B cell (primary cell): ENCODE measurements around the gene KRT9. TPM values are rescaled to one million over a fixed set of nuclear protein-coding genes. Genes with fewer than 3 reads are reported as not detected.

Experiments used
- ATAC-seq: fragments of 200-7000 bp; cut with Tn5 transposase; one replicate; pipeline ENCODE4 v1.10.0; 2021; ENCODE audit warnings: low read depth, mild to moderate bottlenecking, moderate number of reproducible peaks, moderate library complexity
- CTCF ChIA-PET: fragments of 350-600 bp; sonication (Branson Sonifier 250); formaldehyde crosslinking; loops from one replicate; lab custom pipeline; 2021; ENCODE audit warnings: antibody characterized with exemption, inconsistent platforms; lab: Charles Lee
- POLR2A ChIA-PET: fragments of 350-600 bp; sonication (Branson Sonifier 250); formaldehyde crosslinking; loops from one replicate; lab custom pipeline; 2021; ENCODE audit warnings: antibody characterized with exemption; lab: Charles Lee
- DNase-seq: peaks from one replicate; pipeline ENCODE4 v3.0.0; 2013
- H2AFZ ChIP-seq: 2 replicates; pipeline ENCODE4 v1.6.1; 2012; ENCODE audit warnings: mild to moderate bottlenecking, low read depth, low read length; ENCODE audit not compliant: insufficient read depth, poor library complexity, severe bottlenecking
- H3K27ac ChIP-seq, 2 donors: 1 replicate in 1 of 2; 2 replicates in 1 of 2; pipeline ENCODE4 v1.5.1; 2012 to 2013; ENCODE audit warnings: low read length in 2 of 2, mild to moderate bottlenecking in 2 of 2, moderate library complexity in 1 of 2
- H3K27me3 ChIP-seq, 4 experiments: fragments of 200-600 bp in 1 of 4; sonication (generic) in 1 of 4; replicated peaks in 1 of 4; 1 replicate in 2 of 4; 2 replicates in 2 of 4; pipeline versions ENCODE4 v1.6.1 to v1.7.0; 2013 to 2016; ENCODE audit warnings: low read length in 3 of 4, mild to moderate bottlenecking in 2 of 4, mixed read lengths in 1 of 4, moderate library complexity in 1 of 4; ENCODE audit not compliant: insufficient read depth in 4 of 4, control insufficient read depth in 3 of 4; ENCODE audit errors: control extremely low read depth in 1 of 4
- H3K36me3 ChIP-seq, 2 experiments: replicated peaks in 1 of 2; 1 replicate in 1 of 2; 2 replicates in 1 of 2; pipeline versions ENCODE4 v1.6.1 to v1.7.1; 2013; ENCODE audit warnings: low read length in 1 of 2; ENCODE audit not compliant: insufficient read depth in 2 of 2, control insufficient read depth in 1 of 2; ENCODE audit errors: control extremely low read depth in 1 of 2, extremely low read depth in 1 of 2
- H3K4me1 ChIP-seq, 2 donors: fragments of 200-600 bp in 1 of 2; sonication (generic) in 1 of 2; 1 replicate in 1 of 2; 2 replicates in 1 of 2; pipeline versions ENCODE4 v1.5.1 to v1.6.1; 2013 to 2017; ENCODE audit warnings: low read length in 2 of 2; ENCODE audit not compliant: control insufficient read depth in 2 of 2, insufficient read depth in 2 of 2
- H3K4me2 ChIP-seq: replicated peaks from 2 replicates; pipeline ENCODE3; 2012; ENCODE audit warnings: mild to moderate bottlenecking, low read depth, low read length; ENCODE audit not compliant: poor library complexity, severe bottlenecking
- H3K4me3 ChIP-seq, 5 experiments: fragments of 200-600 bp in 1 of 5; sonication (generic) in 1 of 5; 1 replicate in 3 of 5; 2 replicates in 2 of 5; pipeline versions ENCODE4 v1.5.1 to v1.7.0; 2011 to 2016; ENCODE audit warnings: low read length in 4 of 5, mild to moderate bottlenecking in 4 of 5, low read depth in 2 of 5, control low read depth in 1 of 5, moderate library complexity in 1 of 5; ENCODE audit not compliant: insufficient read depth in 1 of 5; ENCODE audit errors: control extremely low read depth in 1 of 5, extremely low read depth in 1 of 5
- H3K79me2 ChIP-seq: fragments of 200-600 bp; sonication (generic); one replicate; pipeline ENCODE4 v1.6.0; 2016; ENCODE audit warnings: low read length; ENCODE audit not compliant: control insufficient read depth, insufficient read depth
- H3K9ac ChIP-seq: fragments of 200-600 bp; sonication (generic); 2 replicates; pipeline ENCODE4 v1.6.1; 2017; ENCODE audit warnings: mild to moderate bottlenecking, low read length, moderate library complexity
- H3K9me3 ChIP-seq, 3 donors: one replicate each; pipeline versions ENCODE4 v1.6.1 to v1.7.1; 2013; ENCODE audit warnings: low read length in 2 of 3; ENCODE audit not compliant: control insufficient read depth in 2 of 3, insufficient read depth in 1 of 3; ENCODE audit errors: control extremely low read depth in 1 of 3
- H4K20me1 ChIP-seq: 2 replicates; pipeline ENCODE4 v1.6.0; 2012; ENCODE audit warnings: mild to moderate bottlenecking, low read length; ENCODE audit not compliant: insufficient read depth, control insufficient read depth, poor library complexity, severe bottlenecking
- H3K27ac Mint-ChIP-seq: one replicate; pipeline ENCODE4 v1.8.0; 2021; ENCODE audit warnings: mixed read lengths
- H3K27me3 Mint-ChIP-seq: one replicate; pipeline ENCODE4 v1.8.0; 2021; ENCODE audit warnings: mixed read lengths
- H3K4me1 Mint-ChIP-seq: one replicate; pipeline ENCODE4 v1.8.0; 2021; ENCODE audit warnings: mixed read lengths
- H3K4me3 Mint-ChIP-seq: one replicate; pipeline ENCODE4 v1.8.0; 2021; ENCODE audit warnings: mixed read lengths
- H3K9me3 Mint-ChIP-seq: one replicate; pipeline ENCODE4 v1.8.0; 2022; ENCODE audit warnings: mixed read lengths; ENCODE audit not compliant: insufficient read depth
- EZH2 ChIP-seq: IDR thresholded peaks from 2 replicates; pipeline ENCODE4 v1.6.1; 2012; ENCODE audit warnings: borderline replicate concordance, low read depth, mild to moderate bottlenecking, moderate library complexity, low read length; ENCODE audit not compliant: insufficient read depth, poor library complexity, severe bottlenecking
- WGBS: methylation state at CpG from one replicate; pipeline ENCODE4 v1.1.5; 2013; ENCODE audit warnings: missing lambda C conversion rate; ENCODE audit not compliant: insufficient coverage; 5-methylcytosine and 5-hydroxymethylcytosine counted together
- intact Hi-C: fragments of 100-400 bp; cut with micrococcal nuclease; formaldehyde crosslinking; loops from one replicate; pipeline ENCODE4 v1.10.0; 2022
- polyA plus RNA-seq: library from polyadenylated mRNA; depleted of rRNA; stranded (reverse); fragments of >200 nt; gene quantifications from 2 replicates; pipeline ENCODE4 v1.2.3, GENCODE V29; 2012
- total RNA-seq, 2 donors: library from RNA; stranded (reverse); fragments of 120-200 nt in 1 of 2; gene quantifications; 1 replicate in 1 of 2; 2 replicates in 1 of 2; pipeline versions ENCODE4 v1.2.3 to v1.2.4, GENCODE V29; 2013 to 2022
- TF ChIP-seq, protein P1 (sequence below): fragments of 200-600 bp; IDR thresholded peaks from one replicate; pipeline ENCODE4 v1.8.0; 2022; ENCODE audit warnings: antibody characterized with exemption, mild to moderate bottlenecking

KRT9 gene
- total and polyA plus RNA-seq, 2 donors (not counting 1 experiment from before 2014, with no cell fraction given) = not detected

- no peaks in the 10 kb centered on the region for H3K36me3 ChIP-seq
- TF ChIP-seq, protein P1, sequence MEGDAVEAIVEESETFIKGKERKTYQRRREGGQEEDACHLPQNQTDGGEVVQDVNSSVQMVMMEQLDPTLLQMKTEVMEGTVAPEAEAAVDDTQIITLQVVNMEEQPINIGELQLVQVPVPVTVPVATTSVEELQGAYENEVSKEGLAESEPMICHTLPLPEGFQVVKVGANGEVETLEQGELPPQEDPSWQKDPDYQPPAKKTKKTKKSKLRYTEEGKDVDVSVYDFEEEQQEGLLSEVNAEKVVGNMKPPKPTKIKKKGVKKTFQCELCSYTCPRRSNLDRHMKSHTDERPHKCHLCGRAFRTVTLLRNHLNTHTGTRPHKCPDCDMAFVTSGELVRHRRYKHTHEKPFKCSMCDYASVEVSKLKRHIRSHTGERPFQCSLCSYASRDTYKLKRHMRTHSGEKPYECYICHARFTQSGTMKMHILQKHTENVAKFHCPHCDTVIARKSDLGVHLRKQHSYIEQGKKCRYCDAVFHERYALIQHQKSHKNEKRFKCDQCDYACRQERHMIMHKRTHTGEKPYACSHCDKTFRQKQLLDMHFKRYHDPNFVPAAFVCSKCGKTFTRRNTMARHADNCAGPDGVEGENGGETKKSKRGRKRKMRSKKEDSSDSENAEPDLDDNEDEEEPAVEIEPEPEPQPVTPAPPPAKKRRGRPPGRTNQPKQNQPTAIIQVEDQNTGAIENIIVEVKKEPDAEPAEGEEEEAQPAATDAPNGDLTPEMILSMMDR = no peak
- TF ChIP-seq EZH2 = no peak
- no peak overlapping the region for H3K27ac ChIP-seq
- no peak overlapping the region for H3K4me3 Mint-ChIP-seq
- peaks cover 7% of the 10 kb centered on the region for H3K4me1 Mint-ChIP-seq
- no peak overlapping the region for H3K27ac Mint-ChIP-seq
- no peak overlapping the region for H3K9ac ChIP-seq
- no peak overlapping the region for H3K4me2 ChIP-seq
- no peak for DNase-seq
- no peak overlapping the region for H2AFZ ChIP-seq
- POLR2A ChIA-PET = no interaction called here
- peaks cover 0 to 18% (median 10%) of the 10 kb centered on the region in 3 donors for H3K9me3 ChIP-seq
- no peak for ATAC-seq
- H3K27me3 ChIP-seq = peaks cover 0 to 17% (median 8%) of the 10 kb centered on the region in 4 experiments
- H3K9me3 Mint-ChIP-seq = peaks cover 7% of the 10 kb centered on the region
- peaks cover 32% of the 10 kb centered on the region for H3K27me3 Mint-ChIP-seq
- no peak overlapping the region for H3K4me3 ChIP-seq
- intact Hi-C loops = no loop called here
- H4K20me1 ChIP-seq = no peaks in the 10 kb centered on the region
- no peaks in the 10 kb centered on the region for H3K79me2 ChIP-seq
- H3K4me1 ChIP-seq = no peaks in the 10 kb centered on the region
- CTCF ChIA-PET = interaction anchor here (1.7 kb wide), 1 partner anchor 16 kb away, joined by 6 read pairs; no protein-coding TSS in a partner anchor
These were observed 6.5 kb downstream of the KRT9 start for GRCh38 chr17:41565338-41565737.

- Histone ChIP-seq H3K79me2 (no peaks in the 10 kb centered on the region), H3K9me3 (peaks cover 0 to 18% (median 10%) of the 10 kb centered on the region in 3 donors), H3K36me3 (no peaks in the 10 kb centered on the region), H3K4me3 (no peak overlapping the region), H3K4me1 (no peaks in the 10 kb centered on the region), H3K27ac (no peak overlapping the region), H3K4me2 (no peak overlapping the region), H4K20me1 (no peaks in the 10 kb centered on the region), H2AFZ (no peak overlapping the region), H3K9ac (no peak overlapping the region), H3K27me3 (peaks cover 0 to 13% (median 8%) of the 10 kb centered on the region in 4 experiments)
- TF ChIP-seq, protein P1 = no peak
- no peak for TF ChIP-seq EZH2
- DNase-seq = no peak
- ChIA-PET POLR2A (no interaction called here), CTCF (no interaction called here)
- ATAC-seq = no peak
- H3K27me3 Mint-ChIP-seq = peaks cover 41% of the 10 kb centered on the region
- peaks cover 7% of the 10 kb centered on the region for H3K4me1 Mint-ChIP-seq
- peaks cover 7% of the 10 kb centered on the region for H3K9me3 Mint-ChIP-seq
- WGBS = 58% methylated on average over 3 of the region's 3 CpGs
- intact Hi-C loops = no loop called here
- H3K4me3 Mint-ChIP-seq = no peak overlapping the region
- H3K27ac Mint-ChIP-seq = no peak overlapping the region
These were observed 8.2 kb downstream of the KRT9 start for GRCh38 chr17:41563607-41564170.
